Measurements from ENCODE around the gene ICE2.

DNA sequence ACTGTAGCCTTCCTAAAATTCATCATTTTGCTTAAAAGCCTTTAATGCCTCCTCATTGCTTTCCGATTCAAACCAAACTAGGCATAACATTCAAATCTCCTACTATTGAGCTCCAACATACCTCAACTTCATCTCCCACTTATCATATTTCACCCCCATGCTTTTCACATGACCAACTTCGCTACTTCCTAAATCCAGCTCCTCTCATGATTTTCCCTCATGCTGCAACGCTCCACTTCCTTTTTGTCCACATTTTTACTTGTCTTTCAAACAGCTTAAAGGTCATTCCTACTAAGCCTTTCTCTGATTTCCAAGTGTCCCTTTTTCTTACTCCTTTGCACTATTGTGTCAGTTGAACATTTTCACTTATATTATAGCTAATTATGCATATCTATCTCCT, 60.8 kb downstream of the ICE2 start:
- TF ChIP-seq, protein P1, sequence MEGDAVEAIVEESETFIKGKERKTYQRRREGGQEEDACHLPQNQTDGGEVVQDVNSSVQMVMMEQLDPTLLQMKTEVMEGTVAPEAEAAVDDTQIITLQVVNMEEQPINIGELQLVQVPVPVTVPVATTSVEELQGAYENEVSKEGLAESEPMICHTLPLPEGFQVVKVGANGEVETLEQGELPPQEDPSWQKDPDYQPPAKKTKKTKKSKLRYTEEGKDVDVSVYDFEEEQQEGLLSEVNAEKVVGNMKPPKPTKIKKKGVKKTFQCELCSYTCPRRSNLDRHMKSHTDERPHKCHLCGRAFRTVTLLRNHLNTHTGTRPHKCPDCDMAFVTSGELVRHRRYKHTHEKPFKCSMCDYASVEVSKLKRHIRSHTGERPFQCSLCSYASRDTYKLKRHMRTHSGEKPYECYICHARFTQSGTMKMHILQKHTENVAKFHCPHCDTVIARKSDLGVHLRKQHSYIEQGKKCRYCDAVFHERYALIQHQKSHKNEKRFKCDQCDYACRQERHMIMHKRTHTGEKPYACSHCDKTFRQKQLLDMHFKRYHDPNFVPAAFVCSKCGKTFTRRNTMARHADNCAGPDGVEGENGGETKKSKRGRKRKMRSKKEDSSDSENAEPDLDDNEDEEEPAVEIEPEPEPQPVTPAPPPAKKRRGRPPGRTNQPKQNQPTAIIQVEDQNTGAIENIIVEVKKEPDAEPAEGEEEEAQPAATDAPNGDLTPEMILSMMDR (IDR thresholded peaks at IDR 0.05) = no peak
- no peak for TF ChIP-seq POLR2A (IDR thresholded peaks at IDR 0.05)
